Activated CD4-positive, alpha-beta T cell treated with anti-CD3 and anti-CD28 coated beads for 1 hour (primary cell): ENCODE data around the gene FANCI.

ENCODE experiments used
- DNase-seq: peaks from one replicate; pipeline ENCODE4 v3.0.0-alpha.2; 2020

Gene FANCI

GRCh38 chr15:89363770-89364169 lies 120.0 kb downstream of the FANCI start:
- no peak for DNase-seq

- DNase-seq: no peak
Measured at GRCh38 chr15:89364341-89364740, 120.6 kb downstream of the FANCI start.

GRCh38 chr15:89364741-89365450 lies 121.1 kb downstream of the FANCI start:
- no peak for DNase-seq

GRCh38 chr15:89365462-89366065 lies 121.8 kb downstream of the FANCI start:
- no peak for DNase-seq
